Hepatocyte (in vitro differentiated cells): ENCODE results near the gene AGAP1. TPM values are rescaled to one million over a fixed set of nuclear protein-coding genes. Genes with fewer than 3 reads are reported as not detected.

Source experiments
- DNase-seq: peaks from one replicate; pipeline ENCODE4 v3.0.0-alpha.2; 2016; ENCODE audit warnings: low spot score
- H2AFZ ChIP-seq: fragments of 200-600 bp; sonication (generic); 2 replicates; pipeline ENCODE4 v1.6.0; 2016; ENCODE audit warnings: antibody characterized with exemption, mild to moderate bottlenecking
- H3K27ac ChIP-seq: fragments of 200-600 bp; sonication (generic); 2 replicates; pipeline ENCODE4 v1.5.1; 2016; ENCODE audit warnings: mild to moderate bottlenecking
- H3K27me3 ChIP-seq: fragments of 200-600 bp; sonication (generic); 2 replicates; pipeline ENCODE4 v1.6.1; 2016
- H3K36me3 ChIP-seq: fragments of 200-600 bp; sonication (generic); replicated peaks from 2 replicates; pipeline ENCODE4 v1.5.1; 2016; ENCODE audit warnings: low read depth; ENCODE audit not compliant: insufficient read depth
- H3K4me1 ChIP-seq: fragments of 200-600 bp; sonication (generic); 2 replicates; pipeline ENCODE4 v1.5.1; 2016; ENCODE audit warnings: mild to moderate bottlenecking, moderate library complexity; ENCODE audit not compliant: insufficient read depth
- H3K4me2 ChIP-seq: fragments of 200-600 bp; sonication (generic); 2 replicates; pipeline ENCODE4 v1.6.0; 2016
- H3K4me3 ChIP-seq: fragments of 200-600 bp; sonication (generic); 2 replicates; pipeline ENCODE4 v1.5.1; 2016; ENCODE audit warnings: mild to moderate bottlenecking
- H3K79me2 ChIP-seq: fragments of 200-600 bp; sonication (generic); 2 replicates; pipeline ENCODE4 v1.6.0; 2017; ENCODE audit warnings: mild to moderate bottlenecking
- H3K9me2 ChIP-seq: fragments of 200-600 bp; sonication (generic); replicated peaks from 2 replicates; pipeline ENCODE4 v1.6.0; 2017; ENCODE audit warnings: mild to moderate bottlenecking; ENCODE audit not compliant: insufficient read depth
- H3K9me3 ChIP-seq: fragments of 200-600 bp; sonication (generic); 2 replicates; pipeline ENCODE4 v1.5.1; 2016; ENCODE audit warnings: low read depth, mild to moderate bottlenecking
- H4K20me1 ChIP-seq: fragments of 200-600 bp; sonication (generic); 2 replicates; pipeline ENCODE4 v1.6.0; 2016; ENCODE audit warnings: mild to moderate bottlenecking; ENCODE audit not compliant: insufficient read depth, poor library complexity, severe bottlenecking
- EZH2 ChIP-seq: fragments of 200-600 bp; sonication (generic); IDR thresholded peaks from 2 replicates; pipeline ENCODE4 v1.6.1; 2016; ENCODE audit warnings: antibody characterized with exemption, mild to moderate bottlenecking, borderline replicate concordance
- EZH2phosphoT487 ChIP-seq: fragments of 200-600 bp; sonication (generic); IDR thresholded peaks from one replicate; pipeline ENCODE4 v1.6.1; 2018; ENCODE audit warnings: antibody characterized with exemption, mild to moderate bottlenecking, low read depth, moderate library complexity; ENCODE audit not compliant: unreplicated experiment, severe bottlenecking
- WGBS: methylation state at CpG from one replicate; pipeline ENCODE4 v1.1.6; 2016; ENCODE audit warnings: low lambda C conversion rate; ENCODE audit errors: missing lambda C conversion rate; 5-methylcytosine and 5-hydroxymethylcytosine counted together
- polyA plus RNA-seq: library from polyadenylated mRNA; unstranded; fragments of >200 nt; fragmentation: Nextera tagmentation; extraction: Ambion mirVana; gene quantifications from 2 replicates; pipeline ENCODE4 v1.2.1, GENCODE V29; 2016
- total RNA-seq: library from RNA; depleted of rRNA; stranded (reverse); fragments of >200 nt; gene quantifications from 2 replicates; pipeline ENCODE4 v1.2.3, GENCODE V29; 2014
- TF ChIP-seq, protein P1 (sequence below): fragments of 200-600 bp; sonication (generic); IDR thresholded peaks from 2 replicates; pipeline ENCODE4 v1.5.1; 2016; ENCODE audit warnings: antibody characterized with exemption, mild to moderate bottlenecking; ENCODE audit not compliant: poor library complexity

Gene AGAP1
- total and polyA plus RNA-seq, 2 experiments from 2014 or later, result 12.1 to 20.0 TPM

GRCh38 chr2:235928751-235929370 lies 435.0 kb downstream of the AGAP1 start:
- Histone ChIP-seq H3K9me2 (no peaks in the 10 kb centered on the region), H2AFZ (no peak overlapping the region), H3K4me2 (no peak overlapping the region), H3K4me3 (no peak overlapping the region), H3K9me3 (no peaks in the 10 kb centered on the region), H3K79me2 (no peaks in the 10 kb centered on the region), H3K27ac (no peak overlapping the region), H4K20me1 (no peaks in the 10 kb centered on the region), H3K27me3 (no peaks in the 10 kb centered on the region), H3K36me3 (no peaks in the 10 kb centered on the region), H3K4me1 (no peaks in the 10 kb centered on the region)
- no peak for DNase-seq
- TF ChIP-seq EZH2phosphoT487 (no peak), EZH2 (no peak)
- TF ChIP-seq, protein P1, sequence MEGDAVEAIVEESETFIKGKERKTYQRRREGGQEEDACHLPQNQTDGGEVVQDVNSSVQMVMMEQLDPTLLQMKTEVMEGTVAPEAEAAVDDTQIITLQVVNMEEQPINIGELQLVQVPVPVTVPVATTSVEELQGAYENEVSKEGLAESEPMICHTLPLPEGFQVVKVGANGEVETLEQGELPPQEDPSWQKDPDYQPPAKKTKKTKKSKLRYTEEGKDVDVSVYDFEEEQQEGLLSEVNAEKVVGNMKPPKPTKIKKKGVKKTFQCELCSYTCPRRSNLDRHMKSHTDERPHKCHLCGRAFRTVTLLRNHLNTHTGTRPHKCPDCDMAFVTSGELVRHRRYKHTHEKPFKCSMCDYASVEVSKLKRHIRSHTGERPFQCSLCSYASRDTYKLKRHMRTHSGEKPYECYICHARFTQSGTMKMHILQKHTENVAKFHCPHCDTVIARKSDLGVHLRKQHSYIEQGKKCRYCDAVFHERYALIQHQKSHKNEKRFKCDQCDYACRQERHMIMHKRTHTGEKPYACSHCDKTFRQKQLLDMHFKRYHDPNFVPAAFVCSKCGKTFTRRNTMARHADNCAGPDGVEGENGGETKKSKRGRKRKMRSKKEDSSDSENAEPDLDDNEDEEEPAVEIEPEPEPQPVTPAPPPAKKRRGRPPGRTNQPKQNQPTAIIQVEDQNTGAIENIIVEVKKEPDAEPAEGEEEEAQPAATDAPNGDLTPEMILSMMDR, result no peak
- 96% methylated on average over 16 of the region's 16 CpGs for WGBS

DNA sequence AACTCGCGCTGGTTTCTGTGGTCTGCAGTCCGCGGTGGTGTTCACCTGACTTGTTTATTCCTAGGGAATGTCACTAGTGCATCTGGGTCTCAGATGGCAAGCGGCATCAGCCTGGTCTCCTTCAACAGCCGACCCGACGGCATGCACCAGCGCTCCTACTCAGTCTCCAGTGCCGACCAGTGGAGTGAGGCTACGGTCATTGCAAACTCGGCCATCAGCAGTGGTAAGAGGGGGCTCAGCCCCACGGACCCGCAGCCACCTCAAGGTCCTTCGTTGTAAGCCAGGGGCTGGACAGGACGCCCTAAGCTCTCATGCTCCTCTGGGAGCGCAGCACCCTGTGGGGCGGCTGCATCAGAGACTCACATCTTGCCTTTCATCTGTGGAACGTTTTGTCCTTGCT lies 436.9 kb downstream of the AGAP1 start:
- 96% methylated on average over 19 of the region's 19 CpGs for WGBS
- no peaks in the 10 kb centered on the region for H3K9me2 ChIP-seq

GRCh38 chr2:235931676-235932075 lies 437.8 kb downstream of the AGAP1 start:
- no peak overlapping the region for H3K4me2 ChIP-seq
- H3K27ac ChIP-seq, result no peak overlapping the region
- H3K4me1 ChIP-seq, result peaks cover 4% of the 10 kb centered on the region
- no peaks in the 10 kb centered on the region for H3K36me3 ChIP-seq
- no peaks in the 10 kb centered on the region for H3K79me2 ChIP-seq
- H4K20me1 ChIP-seq, result no peaks in the 10 kb centered on the region
- no peak overlapping the region for H3K4me3 ChIP-seq
- H3K9me3 ChIP-seq, result no peaks in the 10 kb centered on the region
- TF ChIP-seq EZH2phosphoT487 (no peak), EZH2 (no peak)
- TF ChIP-seq, protein P1, result no peak
- no peaks in the 10 kb centered on the region for H3K9me2 ChIP-seq
- no peaks in the 10 kb centered on the region for H3K27me3 ChIP-seq
- H2AFZ ChIP-seq, result no peak overlapping the region
- DNase-seq, result no peak
- WGBS, result 94% methylated on average over 15 of the region's 15 CpGs

More for the DNA sequence above, 436.9 kb downstream of the AGAP1 start:
- no peak for DNase-seq
- no peaks in the 10 kb centered on the region for H3K27me3 ChIP-seq
- H3K4me1 ChIP-seq, result peaks cover 4% of the 10 kb centered on the region
- no peaks in the 10 kb centered on the region for H3K36me3 ChIP-seq
- H3K4me3 ChIP-seq, result no peak overlapping the region
- no peaks in the 10 kb centered on the region for H3K79me2 ChIP-seq
- no peak overlapping the region for H3K4me2 ChIP-seq
- no peak overlapping the region for H3K27ac ChIP-seq
- TF ChIP-seq, protein P1, result no peak
- TF ChIP-seq EZH2phosphoT487, result no peak
- no peak overlapping the region for H2AFZ ChIP-seq
- H4K20me1 ChIP-seq, result no peaks in the 10 kb centered on the region
- H3K9me3 ChIP-seq, result no peaks in the 10 kb centered on the region
